ENCODE results near the gene TMPRSS9. TPM values are rescaled to one million over a fixed set of nuclear protein-coding genes. Genes with fewer than 3 reads are reported as not detected.

TMPRSS9 gene
- polyA plus RNA-seq, 1 donor (not counting 4 experiments of a cell fraction or from before 2014, with no cell fraction given): not detected

DNA sequence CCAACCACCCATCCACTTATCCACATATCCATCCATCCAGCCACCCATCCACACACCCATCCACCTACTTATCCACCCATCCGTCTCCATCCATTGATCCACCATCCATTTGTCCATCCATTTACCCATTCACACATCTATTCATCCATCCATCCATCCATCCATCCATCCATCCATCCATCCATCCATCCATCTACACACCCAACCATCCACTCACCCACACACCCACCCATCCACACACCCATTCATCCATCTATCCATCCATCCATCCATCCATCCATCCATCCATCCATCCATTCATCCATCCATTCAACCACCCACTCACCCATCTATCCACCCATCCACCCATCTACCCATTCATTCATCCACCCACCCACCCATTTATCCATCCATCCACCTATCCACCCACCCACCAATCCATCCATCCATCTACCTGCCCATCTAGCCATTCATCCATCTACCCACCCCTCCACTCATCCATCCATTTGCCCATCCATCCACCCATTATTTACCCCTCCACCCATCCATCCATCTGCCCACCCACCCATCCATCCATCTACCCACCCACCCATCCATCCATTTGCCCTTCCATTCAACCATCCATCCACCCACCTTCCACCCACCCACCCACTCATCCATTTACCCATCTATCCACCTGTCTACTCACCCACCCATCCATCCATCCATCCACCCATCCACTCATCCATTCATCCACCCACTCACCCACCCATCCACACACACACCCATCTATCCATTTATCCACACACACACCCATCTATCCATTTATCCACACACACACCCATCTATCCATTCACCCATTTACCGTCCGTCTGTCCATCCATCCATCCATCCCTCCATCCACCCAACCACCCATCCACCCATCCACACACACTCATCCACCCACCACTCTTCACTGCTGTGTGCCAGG, 2.5 kb upstream of the TMPRSS9 start:
- no peaks in the 10 kb centered on the region for H3K9me3 ChIP-seq (ENCODE audit: control insufficient read depth, low read depth, low read length)
- H3K9ac ChIP-seq (ENCODE audit: control insufficient read depth, extremely low read depth, insufficient read depth, low read length): no peak overlapping the region
- no peak for DNase-seq (ENCODE audit: low read depth, low spot score)
- no peak overlapping the region for H3K4me3 ChIP-seq (ENCODE audit: control insufficient read depth in 2 of 3, extremely low read depth in 1 of 3, insufficient read depth in 2 of 3, low read depth in 1 of 3, low read length in 3 of 3)
- no peaks in the 10 kb centered on the region for H3K4me1 ChIP-seq (ENCODE audit: control insufficient read depth, extremely low read depth, insufficient read depth, low read length)
- H3K36me3 ChIP-seq (ENCODE audit: control insufficient read depth in 2 of 2, extremely low read depth in 1 of 2, insufficient read depth in 2 of 2, low read length in 2 of 2): peaks cover 0 to 6% of the 10 kb centered on the region in 2 experiments
- H3K9me1 ChIP-seq (ENCODE audit: control insufficient read depth, extremely low read depth, insufficient read depth, low read length): no peaks in the 10 kb centered on the region
- TF ChIP-seq, protein P1, sequence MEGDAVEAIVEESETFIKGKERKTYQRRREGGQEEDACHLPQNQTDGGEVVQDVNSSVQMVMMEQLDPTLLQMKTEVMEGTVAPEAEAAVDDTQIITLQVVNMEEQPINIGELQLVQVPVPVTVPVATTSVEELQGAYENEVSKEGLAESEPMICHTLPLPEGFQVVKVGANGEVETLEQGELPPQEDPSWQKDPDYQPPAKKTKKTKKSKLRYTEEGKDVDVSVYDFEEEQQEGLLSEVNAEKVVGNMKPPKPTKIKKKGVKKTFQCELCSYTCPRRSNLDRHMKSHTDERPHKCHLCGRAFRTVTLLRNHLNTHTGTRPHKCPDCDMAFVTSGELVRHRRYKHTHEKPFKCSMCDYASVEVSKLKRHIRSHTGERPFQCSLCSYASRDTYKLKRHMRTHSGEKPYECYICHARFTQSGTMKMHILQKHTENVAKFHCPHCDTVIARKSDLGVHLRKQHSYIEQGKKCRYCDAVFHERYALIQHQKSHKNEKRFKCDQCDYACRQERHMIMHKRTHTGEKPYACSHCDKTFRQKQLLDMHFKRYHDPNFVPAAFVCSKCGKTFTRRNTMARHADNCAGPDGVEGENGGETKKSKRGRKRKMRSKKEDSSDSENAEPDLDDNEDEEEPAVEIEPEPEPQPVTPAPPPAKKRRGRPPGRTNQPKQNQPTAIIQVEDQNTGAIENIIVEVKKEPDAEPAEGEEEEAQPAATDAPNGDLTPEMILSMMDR (optimal IDR thresholded peaks at IDR 0.05 in 1 of 3, IDR thresholded peaks at IDR 0.05 in 1 of 3, conservative IDR thresholded peaks at IDR 0.05 in 1 of 3; ENCODE audit: extremely low read depth in 1 of 3, insufficient read depth in 2 of 3, low read length in 3 of 3): no peak
- no peak for TF ChIP-seq EZH2 (IDR thresholded peaks at IDR 0.05; ENCODE audit: low read length)
- no peak overlapping the region for H2AFZ ChIP-seq (ENCODE audit: control insufficient read depth, low read length)
- H3K27ac ChIP-seq (ENCODE audit: control insufficient read depth, insufficient read depth, low read length): no peak overlapping the region
- dilution Hi-C loops (cut with MboI; ENCODE audit: extremely low pct_ligation_motif_present, low sequenced_read_pairs): no loop called here
- H3K79me2 ChIP-seq (ENCODE audit: control insufficient read depth, insufficient read depth, low read length): no peaks in the 10 kb centered on the region
- peaks cover 34% of the 10 kb centered on the region for H3K27me3 ChIP-seq (ENCODE audit: control insufficient read depth, extremely low read depth, insufficient read depth, low read length)
- no peak for FAIRE-seq
- peaks cover 3% of the 10 kb centered on the region for H4K20me1 ChIP-seq (ENCODE audit: control insufficient read depth, extremely low read depth, insufficient read depth, low read length)
- no peak overlapping the region for H3K4me2 ChIP-seq (ENCODE audit: control insufficient read depth, extremely low read depth, insufficient read depth, low read depth, low read length)

DNA sequence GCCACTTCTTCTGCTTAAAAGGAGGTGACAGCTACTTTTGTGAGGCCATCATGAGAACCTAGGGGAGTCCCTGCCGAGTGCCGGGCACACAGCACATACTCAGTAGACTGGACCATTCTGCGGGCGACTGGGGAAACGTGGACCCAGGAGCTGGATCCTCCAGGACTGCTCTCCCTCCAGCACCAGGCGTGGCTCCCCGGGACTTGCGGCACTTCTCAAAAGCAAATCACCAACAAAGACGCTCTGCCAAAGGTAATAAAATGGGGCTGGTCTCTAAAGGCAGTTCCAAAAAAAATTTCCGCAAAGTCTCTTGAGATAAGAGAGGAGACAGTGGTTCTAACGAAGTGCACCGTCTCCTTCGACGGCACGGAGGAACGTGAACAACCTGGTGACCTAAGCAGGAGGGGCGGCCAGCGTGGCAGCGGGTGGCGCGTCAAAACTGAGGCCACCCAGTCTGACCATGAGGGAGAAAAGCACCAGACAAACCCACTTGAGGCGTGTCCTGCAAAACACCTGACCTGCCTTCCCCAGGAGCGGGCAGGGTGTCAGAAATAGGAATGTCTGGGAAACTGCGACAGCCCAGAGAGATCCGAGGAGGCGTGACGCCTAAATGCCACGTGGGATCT, 1.4 kb upstream of the TMPRSS9 start:
- no peak for FAIRE-seq
- TF ChIP-seq, protein P1 (optimal IDR thresholded peaks at IDR 0.05 in 1 of 3, IDR thresholded peaks at IDR 0.05 in 1 of 3, conservative IDR thresholded peaks at IDR 0.05 in 1 of 3; ENCODE audit: extremely low read depth in 1 of 3, insufficient read depth in 2 of 3, low read length in 3 of 3): no peak
- TF ChIP-seq EZH2 (IDR thresholded peaks at IDR 0.05; ENCODE audit: low read length): no peak

More for the DNA sequence above, 1.4 kb upstream of the TMPRSS9 start:
- Histone ChIP-seq H4K20me1 (ENCODE audit: control insufficient read depth, extremely low read depth, insufficient read depth, low read length) (peaks cover 3% of the 10 kb centered on the region), H3K79me2 (ENCODE audit: control insufficient read depth, insufficient read depth, low read length) (no peaks in the 10 kb centered on the region), H3K27me3 (ENCODE audit: control insufficient read depth, extremely low read depth, insufficient read depth, low read length) (peaks cover 40% of the 10 kb centered on the region), H3K4me3 (ENCODE audit: control insufficient read depth in 2 of 3, extremely low read depth in 1 of 3, insufficient read depth in 2 of 3, low read depth in 1 of 3, low read length in 3 of 3) (no peak overlapping the region), H3K4me1 (ENCODE audit: control insufficient read depth, extremely low read depth, insufficient read depth, low read length) (no peaks in the 10 kb centered on the region), H3K27ac (ENCODE audit: control insufficient read depth, insufficient read depth, low read length) (no peak overlapping the region), H3K9me3 (ENCODE audit: control insufficient read depth, low read depth, low read length) (no peaks in the 10 kb centered on the region), H2AFZ (ENCODE audit: control insufficient read depth, low read length) (no peak overlapping the region), H3K9me1 (ENCODE audit: control insufficient read depth, extremely low read depth, insufficient read depth, low read length) (no peaks in the 10 kb centered on the region), H3K9ac (ENCODE audit: control insufficient read depth, extremely low read depth, insufficient read depth, low read length) (no peak overlapping the region), H3K36me3 (ENCODE audit: control insufficient read depth in 2 of 2, extremely low read depth in 1 of 2, insufficient read depth in 2 of 2, low read length in 2 of 2) (peaks cover 0 to 4% of the 10 kb centered on the region in 2 experiments), H3K4me2 (ENCODE audit: control insufficient read depth, extremely low read depth, insufficient read depth, low read depth, low read length) (no peak overlapping the region)
- DNase-seq (ENCODE audit: low read depth, low spot score): no peak
- dilution Hi-C loops (cut with MboI; ENCODE audit: extremely low pct_ligation_motif_present, low sequenced_read_pairs): no loop called here
